ENCODE data around the gene DDI1. TPM values are rescaled to one million over a fixed set of nuclear protein-coding genes. Genes with fewer than 3 reads are reported as not detected.

The DDI1 gene
- total and polyA plus RNA-seq, 11 donors = not detected

DNA sequence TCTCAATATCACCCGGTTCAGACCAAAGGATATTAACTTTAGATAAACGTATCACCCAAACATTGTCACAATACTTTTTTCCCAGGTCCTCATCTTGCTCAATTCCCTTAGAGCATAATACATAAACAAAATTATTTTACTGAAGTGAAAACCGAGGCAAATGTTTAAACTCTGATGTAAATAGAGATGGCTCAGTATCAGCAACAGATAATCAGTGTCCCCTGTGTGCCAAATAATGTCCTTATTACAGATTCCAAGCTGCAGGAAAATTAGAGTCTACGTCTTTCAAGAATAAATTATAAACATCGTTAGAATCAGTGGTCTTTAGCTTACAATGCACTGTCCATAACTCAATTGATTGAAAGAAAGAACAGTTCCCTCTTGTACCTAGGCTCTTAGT is 50.2 kb downstream of the DDI1 start:
- TF ChIP-seq, protein P1, sequence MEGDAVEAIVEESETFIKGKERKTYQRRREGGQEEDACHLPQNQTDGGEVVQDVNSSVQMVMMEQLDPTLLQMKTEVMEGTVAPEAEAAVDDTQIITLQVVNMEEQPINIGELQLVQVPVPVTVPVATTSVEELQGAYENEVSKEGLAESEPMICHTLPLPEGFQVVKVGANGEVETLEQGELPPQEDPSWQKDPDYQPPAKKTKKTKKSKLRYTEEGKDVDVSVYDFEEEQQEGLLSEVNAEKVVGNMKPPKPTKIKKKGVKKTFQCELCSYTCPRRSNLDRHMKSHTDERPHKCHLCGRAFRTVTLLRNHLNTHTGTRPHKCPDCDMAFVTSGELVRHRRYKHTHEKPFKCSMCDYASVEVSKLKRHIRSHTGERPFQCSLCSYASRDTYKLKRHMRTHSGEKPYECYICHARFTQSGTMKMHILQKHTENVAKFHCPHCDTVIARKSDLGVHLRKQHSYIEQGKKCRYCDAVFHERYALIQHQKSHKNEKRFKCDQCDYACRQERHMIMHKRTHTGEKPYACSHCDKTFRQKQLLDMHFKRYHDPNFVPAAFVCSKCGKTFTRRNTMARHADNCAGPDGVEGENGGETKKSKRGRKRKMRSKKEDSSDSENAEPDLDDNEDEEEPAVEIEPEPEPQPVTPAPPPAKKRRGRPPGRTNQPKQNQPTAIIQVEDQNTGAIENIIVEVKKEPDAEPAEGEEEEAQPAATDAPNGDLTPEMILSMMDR (IDR thresholded peaks at IDR 0.05) = no peak
- no peak for TF ChIP-seq POLR2A (IDR thresholded peaks at IDR 0.05)
- ATAC-seq (no peak), DNase-seq (no peak)
- intact Hi-C loops (cut with DNase I) = no loop called here
- Histone ChIP-seq H3K4me1 (peaks cover 0 to 12% (median 5%) of the 10 kb centered on the region in 12 donors), H3K27ac (no peak overlapping the region), H3K36me3 (no peaks in the 10 kb centered on the region), H3K4me3 (no peak overlapping the region), H3K9me3 (no peaks in the 10 kb centered on the region), H3K27me3 (no peaks in the 10 kb centered on the region)
- WGBS, 4 donors = 56 to 74% (median 67%) methylated on average over 5 of the region's 5 CpGs

Other genes with a start within 250 kb of the DDI1 start
- gene PDGFD, start 127.5 kb downstream of the DDI1 start, total RNA-seq = 10 to 100 TPM in 8 of 9 donors, 1 to 10 TPM in 1; 8.0 to 24.6 (median 17.3) TPM
- gene PDGFD, start 127.5 kb downstream of the DDI1 start, polyA plus RNA-seq = 1 to 10 TPM; 3.6 to 6.2 TPM

Data from heart left ventricle (tissue), 16 donors.